HepG2 (cell line): ENCODE measurements around the gene TNN. TPM values are rescaled to one million over a fixed set of nuclear protein-coding genes. Genes with fewer than 3 reads are reported as not detected.

Source experiments
- ATAC-seq: fragments of 200-7000 bp; cut with Tn5 transposase; 3 replicates; pipeline ENCODE4 v1.9.1; 2020; ENCODE audit warnings: mild to moderate bottlenecking, moderate library complexity
- BruUV-seq: library from RNA; stranded (reverse); fragments of 400-500 nt; replicated peaks from 2 replicates; lab custom pipeline; 2021; lab: Mats Ljungman, UMichigan
- CTCF ChIA-PET: fragments of 300-600 bp; formaldehyde crosslinking; extraction: SDS; loops from one replicate; lab custom pipeline; 2021; ENCODE audit warnings: low total read pairs, inconsistent platforms, low intra/inter-chr PET ratio; lab: Yijun Ruan, JAX
- POLR2A ChIA-PET: fragments of 350-600 bp; sonication (Branson Sonifier 250); formaldehyde crosslinking; loops from one replicate; lab custom pipeline; 2020; ENCODE audit warnings: antibody characterized with exemption, inconsistent platforms; lab: Yijun Ruan, JAX
- DNase-seq: peaks from one replicate; pipeline ENCODE4 v3.0.0-alpha.2; 2015; ENCODE audit warnings: low spot score
- FAIRE-seq: peaks from 3 replicates; lab custom pipeline; 2011; peaks lifted over from hg19 to GRCh38; lab: Jason Lieb, UNC
- H2AFZ ChIP-seq: one replicate; pipeline ENCODE4 v1.6.1; 2011; ENCODE audit warnings: low read length, inconsistent platforms
- H3K27ac ChIP-seq: fragments of 300-600 bp; 3 replicates; pipeline ENCODE4 v1.8.0; 2011; ENCODE audit warnings: mixed run types, mild to moderate bottlenecking, mixed read lengths, low read length, inconsistent platforms; ENCODE audit not compliant: insufficient read depth; ENCODE audit errors: extremely low read length
- H3K27me3 ChIP-seq, 2 experiments: fragments of 200-600 bp in 1 of 2; 2 replicates in 1 of 2; 3 replicates in 1 of 2; pipeline versions ENCODE4 v1.6.0 to v1.8.0; 2011; ENCODE audit warnings: low read length in 2 of 2, mild to moderate bottlenecking in 2 of 2, moderate library complexity in 2 of 2, inconsistent platforms in 1 of 2; ENCODE audit not compliant: insufficient read depth in 2 of 2, control insufficient read depth in 1 of 2
- H3K36me3 ChIP-seq, 2 experiments: fragments of 200-600 bp in 1 of 2; replicated peaks in 1 of 2; 2 replicates in 1 of 2; 3 replicates in 1 of 2; pipeline versions ENCODE4 v1.5.1 to v1.8.0; 2011; ENCODE audit warnings: low read length in 2 of 2, inconsistent platforms in 1 of 2; ENCODE audit not compliant: insufficient read depth in 2 of 2, control insufficient read depth in 1 of 2
- H3K4me1 ChIP-seq: 2 replicates; pipeline ENCODE4 v1.5.1; 2012; ENCODE audit warnings: low read length, inconsistent platforms; ENCODE audit not compliant: insufficient read depth
- H3K4me2 ChIP-seq: 2 replicates; pipeline ENCODE4 v1.6.0; 2011; ENCODE audit warnings: low read depth, low read length, inconsistent platforms
- H3K4me3 ChIP-seq, 3 experiments: fragments of 200-600 bp in 1 of 3; sonication (generic), shearing (Covaris generic) in 1 of 3; replicated peaks in 1 of 3; 2 replicates each; pipeline ENCODE4 v1.5.1; 2011 to 2016; ENCODE audit warnings: low read length in 3 of 3, inconsistent platforms in 2 of 3, low read depth in 2 of 3, mild to moderate bottlenecking in 2 of 3, control low read depth in 1 of 3, mixed read lengths in 1 of 3; ENCODE audit not compliant: insufficient read depth in 1 of 3
- H3K79me2 ChIP-seq: one replicate; pipeline ENCODE4 v1.6.1; 2011; ENCODE audit warnings: low read length, inconsistent platforms; ENCODE audit not compliant: insufficient read depth
- H3K9ac ChIP-seq: 2 replicates; pipeline ENCODE4 v1.6.0; 2011; ENCODE audit warnings: mild to moderate bottlenecking, low read depth, low read length, inconsistent platforms; ENCODE audit not compliant: insufficient read depth
- H3K9me3 ChIP-seq: 2 replicates; pipeline ENCODE4 v1.5.1; 2012; ENCODE audit warnings: mild to moderate bottlenecking, low read length
- H4K20me1 ChIP-seq: 2 replicates; pipeline ENCODE4 v1.6.0; 2011; ENCODE audit warnings: inconsistent platforms, mild to moderate bottlenecking, low read length, moderate library complexity; ENCODE audit not compliant: insufficient read depth
- ARHGAP35 ChIP-seq: sonication (generic); formaldehyde crosslinking; IDR thresholded peaks from 2 replicates; pipeline ENCODE4 v1.9.0; 2022; ENCODE audit warnings: mild to moderate bottlenecking, inconsistent platforms, moderate library complexity, missing genetic modification reagents, borderline replicate concordance
- ISL2 ChIP-seq: sonication (generic); formaldehyde crosslinking; IDR thresholded peaks from 2 replicates; pipeline ENCODE4 v1.5.0; 2020; ENCODE audit warnings: missing genetic modification reagents
- KLF16 ChIP-seq, 2 experiments: sonication (generic) in 1 of 2; formaldehyde crosslinking in 1 of 2; IDR thresholded peaks; 2 replicates each; pipeline versions ENCODE4 v1.6.1 to v1.8.0; 2016 to 2023; ENCODE audit warnings: missing genetic modification reagents in 2 of 2, missing compliant biosample characterization in 1 of 2
- MTA1 ChIP-seq: sonication (generic); formaldehyde crosslinking; IDR thresholded peaks from 2 replicates; pipeline ENCODE4 v1.4.0; 2020; ENCODE audit warnings: missing genetic modification reagents, mild to moderate bottlenecking, borderline replicate concordance
- NCOR1 ChIP-seq: fragments of 200-600 bp; sonication (generic); IDR thresholded peaks from 2 replicates; pipeline ENCODE4 v1.7.0; 2017; ENCODE audit warnings: antibody characterized with exemption, low read length, borderline replicate concordance
- NR1H2 ChIP-seq: sonication (generic); formaldehyde crosslinking; IDR thresholded peaks from 2 replicates; pipeline ENCODE4 v1.8.1; 2022; ENCODE audit warnings: low read depth, missing genetic modification reagents, borderline replicate concordance
- SAFB2 ChIP-seq: sonication (generic); formaldehyde crosslinking; IDR thresholded peaks from 2 replicates; pipeline ENCODE4 v1.5.1; 2020; ENCODE audit warnings: missing genetic modification reagents, low read depth, mild to moderate bottlenecking, borderline replicate concordance
- SNAPC5 ChIP-seq: sonication (generic); formaldehyde crosslinking; IDR thresholded peaks from 2 replicates; pipeline ENCODE4 v1.8.1; 2023; ENCODE audit warnings: mild to moderate bottlenecking, missing genetic modification reagents, borderline replicate concordance
- ZBED4 ChIP-seq: sonication (generic); formaldehyde crosslinking; IDR thresholded peaks from 2 replicates; pipeline ENCODE4 v1.4.0; 2020; ENCODE audit warnings: missing genetic modification reagents, borderline replicate concordance
- ZFP62 ChIP-seq: sonication (generic); formaldehyde crosslinking; IDR thresholded peaks from 2 replicates; pipeline ENCODE4 v1.4.0; 2020; ENCODE audit warnings: missing genetic modification reagents
- ZNF30 ChIP-seq: sonication (generic); formaldehyde crosslinking; IDR thresholded peaks from 2 replicates; pipeline ENCODE4 v1.5.0; 2020; ENCODE audit warnings: mild to moderate bottlenecking, missing genetic modification reagents
- ZSCAN5A ChIP-seq: sonication (generic); formaldehyde crosslinking; IDR thresholded peaks from 2 replicates; pipeline ENCODE4 v1.8.0; 2022; ENCODE audit warnings: mild to moderate bottlenecking, missing genetic modification reagents, borderline replicate concordance
- WGBS: methylation state at CpG from one replicate; pipeline ENCODE4 v1.1.6; 2017; ENCODE audit warnings: low lambda C conversion rate; 5-methylcytosine and 5-hydroxymethylcytosine counted together
- in situ Hi-C: cut with HindIII; loops from 2 replicates; pipeline ENCODE4 v1.10.0; 2017; ENCODE audit warnings: low pct_unique_long_range_greater_than_20kb; ENCODE audit not compliant: extremely low pct_ligation_motif_present
- intact Hi-C: fragments of 100-400 bp; cut with micrococcal nuclease; formaldehyde crosslinking; loops from one replicate; pipeline ENCODE4 v1.10.0; 2022; ENCODE audit not compliant: unreplicated experiment
- polyA plus RNA-seq, 8 experiments: library from polyadenylated mRNA; depleted of rRNA in 3 of 8; stranded (reverse) in 7 of 8; unstranded in 1 of 8; fragments of >200 nt; fragmentation: Illumina TruSeq in 4 of 8; extraction: Trizol in 4 of 8; gene quantifications; 2 replicates each; pipeline versions ENCODE4 v1.2.1 to v1.2.3, GENCODE V29; 2011 to 2016; ENCODE audit warnings: low read depth in 4 of 8, missing spikeins in 1 of 8, mixed read lengths in 1 of 8; ENCODE audit not compliant: insufficient read depth in 1 of 8
- total RNA-seq, 5 experiments: library from RNA; depleted of rRNA; stranded (reverse); fragments of >200 nt; fragmentation: Illumina TruSeq; extraction: Trizol; gene quantifications; 2 replicates each; pipeline ENCODE4 v1.2.3, GENCODE V29; 2016; ENCODE audit warnings: low read depth in 1 of 5
- TF ChIP-seq, protein P1 (sequence below): sonication (generic); formaldehyde crosslinking; IDR thresholded peaks from 2 replicates; pipeline ENCODE4 v1.8.1; 2023; ENCODE audit warnings: mild to moderate bottlenecking, inconsistent platforms, moderate library complexity, missing genetic modification reagents, borderline replicate concordance
- TF ChIP-seq, protein P2 (sequence below): sonication (generic); formaldehyde crosslinking; IDR thresholded peaks from 2 replicates; pipeline ENCODE4 v1.4.0; 2020; ENCODE audit warnings: mild to moderate bottlenecking, missing genetic modification reagents, borderline replicate concordance

Gene TNN
- total and polyA plus RNA-seq, 2 of the 13 experiments (the other 11 are each of a cell fraction or from before 2014, with no cell fraction given), result not detected

- ChIA-PET CTCF (no interaction called here), POLR2A (no interaction called here)
- H3K4me1 ChIP-seq, result no peaks in the 10 kb centered on the region
- no peak overlapping the region for H3K9ac ChIP-seq
- FAIRE-seq, result no peak
- H3K36me3 ChIP-seq, result no peaks in the 10 kb centered on the region
- no peak for DNase-seq
- no TSS peak for BruUV-seq
- no peaks in the 10 kb centered on the region for H3K79me2 ChIP-seq
- in situ Hi-C loops (no loop called here), intact Hi-C loops (no loop called here)
- no peak for ATAC-seq
- no peak overlapping the region for H3K4me2 ChIP-seq
- H4K20me1 ChIP-seq, result no peaks in the 10 kb centered on the region
- H3K27ac ChIP-seq, result no peak overlapping the region
- H3K4me3 ChIP-seq, result no peak overlapping the region
- H2AFZ ChIP-seq, result no peak overlapping the region
- no peaks in the 10 kb centered on the region for H3K27me3 ChIP-seq
- H3K9me3 ChIP-seq, result no peaks in the 10 kb centered on the region
- WGBS, result 26% methylated on average over 1 of the region's 1 CpG
- no peak for TF ChIP-seq MTA1
- TF ChIP-seq NCOR1, result no peak
- no peak for TF ChIP-seq KLF16 (CRISPR knock-in tag; IDR thresholded peaks at IDR 0.05)
- TF ChIP-seq, protein P1, sequence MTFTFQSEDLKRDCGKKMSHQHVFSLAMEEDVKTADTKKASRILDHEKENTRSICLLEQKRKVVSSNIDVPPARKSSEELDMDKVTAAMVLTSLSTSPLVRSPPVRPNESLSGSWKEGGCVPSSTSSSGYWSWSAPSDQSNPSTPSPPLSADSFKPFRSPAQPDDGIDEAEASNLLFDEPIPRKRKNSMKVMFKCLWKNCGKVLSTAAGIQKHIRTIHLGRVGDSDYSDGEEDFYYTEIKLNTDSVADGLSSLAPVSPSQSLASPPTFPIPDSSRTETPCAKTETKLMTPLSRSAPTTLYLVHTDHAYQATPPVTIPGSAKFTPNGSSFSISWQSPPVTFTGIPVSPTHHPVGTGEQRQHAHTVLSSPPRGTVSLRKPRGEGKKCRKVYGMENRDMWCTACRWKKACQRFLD, result no peak
- TF ChIP-seq ISL2 (CRISPR knock-in tag), result no peak
- TF ChIP-seq ZNF30 (CRISPR knock-in tag), result no peak
- TF ChIP-seq ARHGAP35 (CRISPR knock-in tag), result no peak
- TF ChIP-seq SAFB2 (CRISPR knock-in tag), result no peak
- TF ChIP-seq ZBED4 (CRISPR knock-in tag), result no peak
- no peak for TF ChIP-seq ZFP62
- no peak for TF ChIP-seq SNAPC5
- TF ChIP-seq NR1H2 (CRISPR knock-in tag), result no peak
- TF ChIP-seq, protein P2, sequence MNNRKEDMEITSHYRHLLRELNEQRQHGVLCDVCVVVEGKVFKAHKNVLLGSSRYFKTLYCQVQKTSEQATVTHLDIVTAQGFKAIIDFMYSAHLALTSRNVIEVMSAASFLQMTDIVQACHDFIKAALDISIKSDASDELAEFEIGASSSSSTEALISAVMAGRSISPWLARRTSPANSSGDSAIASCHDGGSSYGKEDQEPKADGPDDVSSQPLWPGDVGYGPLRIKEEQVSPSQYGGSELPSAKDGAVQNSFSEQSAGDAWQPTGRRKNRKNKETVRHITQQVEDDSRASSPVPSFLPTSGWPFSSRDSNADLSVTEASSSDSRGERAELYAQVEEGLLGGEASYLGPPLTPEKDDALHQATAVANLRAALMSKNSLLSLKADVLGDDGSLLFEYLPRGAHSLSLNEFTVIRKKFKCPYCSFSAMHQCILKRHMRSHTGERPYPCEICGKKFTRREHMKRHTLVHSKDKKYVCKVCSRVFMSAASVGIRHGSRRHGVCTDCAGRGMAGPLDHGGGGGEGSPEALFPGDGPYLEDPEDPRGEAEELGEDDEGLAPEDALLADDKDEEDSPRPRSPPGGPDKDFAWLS (CRISPR knock-in tag), result no peak
- TF ChIP-seq ZSCAN5A, result no peak
These were observed 108.6 kb downstream of the TNN start for GRCh38 chr1:175176246-175176645.
